Gastrocnemius medialis (tissue), 4 donors: ENCODE data around the gene NFKBIB. TPM values are rescaled to one million over a fixed set of nuclear protein-coding genes. Genes with fewer than 3 reads are reported as not detected.

Experiments
- ATAC-seq, 2 donors: fragments of 150-250 bp; one replicate each; pipeline ENCODE4 v1.9.1; 2016
- DNase-seq, 2 donors: peaks; one replicate each; pipeline ENCODE4 v3.0.0-alpha.2; 2019
- H3K27ac ChIP-seq, 4 donors: fragments of 200-600 bp; sonication (generic); 1 replicate in 1 of 4; 2 replicates in 3 of 4; pipeline ENCODE4 v1.5.1; 2016 to 2018; ENCODE audit warnings: mild to moderate bottlenecking in 2 of 4, moderate library complexity in 1 of 4
- H3K27me3 ChIP-seq, 3 donors: fragments of 200-600 bp; sonication (generic) in 2 of 3; 1 replicate in 1 of 3; 2 replicates in 2 of 3; pipeline versions ENCODE4 v1.5.1 to v1.6.0; 2016 to 2019; ENCODE audit warnings: mild to moderate bottlenecking in 1 of 3, moderate library complexity in 1 of 3
- H3K36me3 ChIP-seq, 2 donors: fragments of 200-600 bp; sonication (generic) in 1 of 2; one replicate each; pipeline ENCODE4 v1.5.1; 2017 to 2018
- H3K4me1 ChIP-seq, 2 donors: fragments of 200-600 bp; sonication (generic) in 1 of 2; one replicate each; pipeline ENCODE4 v1.5.1; 2016 to 2017; ENCODE audit warnings: mild to moderate bottlenecking in 2 of 2
- H3K4me3 ChIP-seq, 4 donors: fragments of 200-600 bp; sonication (generic) in 3 of 4; 1 replicate in 1 of 4; 2 replicates in 3 of 4; pipeline ENCODE4 v1.5.1; 2016 to 2019; ENCODE audit warnings: mild to moderate bottlenecking in 2 of 4
- H3K9me3 ChIP-seq, 3 donors: fragments of 200-600 bp; sonication (generic) in 2 of 3; 1 replicate in 1 of 3; 2 replicates in 2 of 3; pipeline ENCODE4 v1.5.1; 2016 to 2019
- POLR2A ChIP-seq, 2 donors: fragments of 450-650 bp; IDR thresholded peaks; one replicate each; pipeline ENCODE4 v1.6.1; 2017; ENCODE audit warnings: antibody characterized with exemption in 2 of 2, mild to moderate bottlenecking in 2 of 2, moderate library complexity in 2 of 2
- in situ Hi-C, 4 donors: fragments of 200-750 bp; cut with MboI; loops; one replicate each; pipeline versions ENCODE4 v1.15.0 to v1.8.0; 2017; ENCODE audit warnings: low sequenced_read_pairs in 4 of 4
- intact Hi-C: fragments of 100-400 bp; cut with DNase I; formaldehyde crosslinking; loops from one replicate; pipeline ENCODE4 v1.15.1; 2023; ENCODE audit warnings: low total_unique reads
- total RNA-seq, 4 donors: library from RNA; depleted of rRNA; stranded (reverse); fragments of >200 nt; gene quantifications; one replicate each; pipeline versions ENCODE4 v1.1.0 to v1.2.3, GENCODE V29; 2016
- TF ChIP-seq, protein P1 (sequence below), 5 experiments: fragments of 450-650 bp in 3 of 5; fragments of 200-600 bp in 2 of 5; sonication (generic) in 2 of 5; IDR thresholded peaks in 4 of 5; conservative IDR thresholded peaks in 1 of 5; 1 replicate in 4 of 5; 2 replicates in 1 of 5; pipeline ENCODE4 v1.5.1; 2016 to 2019; ENCODE audit warnings: antibody characterized with exemption in 5 of 5, mild to moderate bottlenecking in 3 of 5, moderate library complexity in 3 of 5

Gene NFKBIB
- total RNA-seq, 4 donors from 2014 or later: 32.2 to 63.8 (median 53.6) TPM

DNA sequence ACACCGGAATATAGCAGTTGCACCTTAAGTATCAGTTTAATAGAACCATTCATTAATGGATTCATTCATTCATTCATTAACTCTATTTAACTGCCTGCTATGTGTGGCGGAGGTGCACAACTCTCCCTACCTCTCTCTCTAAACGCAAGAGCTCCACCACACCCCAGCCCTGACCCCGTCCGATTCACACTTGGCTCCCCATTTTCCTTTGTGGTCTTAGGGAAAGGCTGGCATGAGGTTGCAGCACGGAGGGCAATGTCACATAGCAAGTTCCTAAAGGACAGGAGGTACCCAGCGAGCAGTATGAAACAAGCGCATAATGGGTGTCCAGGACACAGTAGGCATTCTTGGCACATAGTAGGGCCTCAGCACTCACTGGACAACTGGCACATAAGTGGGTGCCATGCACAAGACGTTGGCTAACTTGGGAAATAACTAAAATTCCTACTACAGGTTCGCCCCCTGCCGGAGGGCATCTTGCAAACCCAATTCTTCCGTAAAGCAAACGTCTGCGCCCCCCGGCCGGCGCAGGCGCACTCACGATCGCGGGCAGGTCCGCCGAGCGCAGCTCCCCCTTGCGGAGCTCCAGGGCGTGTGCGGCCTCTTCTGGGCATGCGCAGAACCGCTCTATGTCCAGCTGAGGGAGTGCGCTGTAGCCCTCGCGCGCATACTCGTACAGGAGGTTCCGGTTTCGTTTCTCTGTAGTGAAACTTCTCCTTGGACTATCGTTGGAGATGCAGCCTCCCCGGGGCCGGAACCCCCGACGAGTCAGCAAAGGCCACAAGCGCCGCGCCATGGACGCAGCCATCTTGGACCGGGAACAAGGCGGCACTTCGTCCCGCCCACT is 30.4 kb downstream of the NFKBIB start, which contains the start of gene SARS2:
Gene SARS2 (minus strand): TSS at position 835 of the 847 bp plus-strand sequence. CDS start 27 bp downstream, at position 808.
- in situ Hi-C loops: loop anchor here in 1 of 4 donors (10.0 kb wide), 1 partner anchor 525 kb away; the partner anchor contains the start of gene FAM98C
- H3K4me1 ChIP-seq: peaks cover 14 to 17% of the 10 kb centered on the region in 2 donors
- TF ChIP-seq POLR2A (IDR thresholded peaks at IDR 0.05): no peak
- TF ChIP-seq, protein P1, sequence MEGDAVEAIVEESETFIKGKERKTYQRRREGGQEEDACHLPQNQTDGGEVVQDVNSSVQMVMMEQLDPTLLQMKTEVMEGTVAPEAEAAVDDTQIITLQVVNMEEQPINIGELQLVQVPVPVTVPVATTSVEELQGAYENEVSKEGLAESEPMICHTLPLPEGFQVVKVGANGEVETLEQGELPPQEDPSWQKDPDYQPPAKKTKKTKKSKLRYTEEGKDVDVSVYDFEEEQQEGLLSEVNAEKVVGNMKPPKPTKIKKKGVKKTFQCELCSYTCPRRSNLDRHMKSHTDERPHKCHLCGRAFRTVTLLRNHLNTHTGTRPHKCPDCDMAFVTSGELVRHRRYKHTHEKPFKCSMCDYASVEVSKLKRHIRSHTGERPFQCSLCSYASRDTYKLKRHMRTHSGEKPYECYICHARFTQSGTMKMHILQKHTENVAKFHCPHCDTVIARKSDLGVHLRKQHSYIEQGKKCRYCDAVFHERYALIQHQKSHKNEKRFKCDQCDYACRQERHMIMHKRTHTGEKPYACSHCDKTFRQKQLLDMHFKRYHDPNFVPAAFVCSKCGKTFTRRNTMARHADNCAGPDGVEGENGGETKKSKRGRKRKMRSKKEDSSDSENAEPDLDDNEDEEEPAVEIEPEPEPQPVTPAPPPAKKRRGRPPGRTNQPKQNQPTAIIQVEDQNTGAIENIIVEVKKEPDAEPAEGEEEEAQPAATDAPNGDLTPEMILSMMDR (IDR thresholded peaks at IDR 0.05 in 4 of 5, conservative IDR thresholded peaks at IDR 0.05 in 1 of 5): peak; percentile 97 to 100 (median 98)
- intact Hi-C loops: loop anchor here (1.0 to 5.0 kb wide), 5 partner anchors 31 to 594 kb away; partner anchors contain the start of genes ECH1, FAM98C, NFKBIB and SIRT2
- H3K27ac ChIP-seq: peak within 1 kb of the TSS; percentile 81 to 94 (median 88)
- H3K27me3 ChIP-seq: no peaks in the 10 kb centered on the region
- H3K4me3 ChIP-seq: peak within 1 kb of the TSS; percentile 64 to 86 (median 76)
- peak; percentile 87 to 91 for ATAC-seq
- peak; percentile 84 to 86 for DNase-seq
- H3K9me3 ChIP-seq: no peaks in the 10 kb centered on the region
- peaks cover 0 to 18% of the 10 kb centered on the region in 2 donors for H3K36me3 ChIP-seq

DNA sequence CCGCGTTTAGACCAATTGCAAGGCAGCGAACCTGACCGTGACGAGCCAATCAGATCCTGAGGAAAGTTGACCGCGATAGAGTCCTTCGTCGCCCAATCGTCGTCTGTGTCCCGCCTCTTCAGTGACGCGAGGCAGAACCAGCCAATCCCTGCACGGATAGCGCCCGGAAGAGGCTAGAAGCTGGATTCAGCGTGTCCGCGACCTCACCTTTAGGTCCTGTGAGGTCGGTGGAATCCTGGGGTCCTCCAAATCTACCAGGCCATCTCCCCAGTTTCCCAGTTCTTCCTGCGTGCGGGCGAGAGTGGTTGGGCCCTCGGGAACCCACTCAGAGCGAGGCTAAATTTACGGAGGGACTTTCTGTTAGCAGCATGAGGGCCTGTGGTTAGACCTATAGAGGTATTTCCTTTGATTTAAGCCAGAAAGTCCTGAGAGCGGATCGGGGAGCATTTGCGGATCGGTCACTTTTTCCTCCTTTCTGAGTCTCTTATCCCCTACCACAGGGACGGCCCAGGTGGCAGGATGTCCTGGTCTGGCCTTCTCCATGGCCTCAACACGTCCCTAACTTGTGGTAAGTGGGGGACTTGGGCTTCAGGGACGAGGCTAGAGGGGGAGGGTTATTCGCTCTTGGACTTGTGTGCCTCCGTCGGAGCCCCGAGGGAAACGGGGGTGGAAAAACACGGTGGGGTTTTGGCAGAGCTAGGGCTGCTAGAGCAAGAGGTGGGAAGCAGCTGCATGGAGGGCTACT is 31.2 kb downstream of the NFKBIB start, which contains the start of gene MRPS12:
Gene MRPS12 (plus strand): TSS at position 169 of the 745 bp plus-strand sequence. CDS start 351 bp downstream, at position 520.
- H3K4me3 ChIP-seq: peak within 1 kb of the TSS; percentile 64 to 86 (median 76)
- H3K4me1 ChIP-seq: peaks cover 14 to 17% of the 10 kb centered on the region in 2 donors
- DNase-seq (peak; percentile 98 to 99), ATAC-seq (peak; percentile 99)
- no peaks in the 10 kb centered on the region for H3K27me3 ChIP-seq
- in situ Hi-C loops: no loop called here
- intact Hi-C loops: loop anchor here (1.0 to 5.0 kb wide), 5 partner anchors 32 to 595 kb away; partner anchors contain the start of genes ECH1, FAM98C, NFKBIB and SIRT2
- H3K27ac ChIP-seq: peak within 1 kb of the TSS; percentile 81 to 94 (median 88)
- H3K36me3 ChIP-seq: peaks cover 0 to 10% of the 10 kb centered on the region in 2 donors
- TF ChIP-seq, protein P1 (IDR thresholded peaks at IDR 0.05 in 4 of 5, conservative IDR thresholded peaks at IDR 0.05 in 1 of 5): no peak
- TF ChIP-seq POLR2A (IDR thresholded peaks at IDR 0.05): peak; percentile 35 to 71
- H3K9me3 ChIP-seq: no peaks in the 10 kb centered on the region

DNA sequence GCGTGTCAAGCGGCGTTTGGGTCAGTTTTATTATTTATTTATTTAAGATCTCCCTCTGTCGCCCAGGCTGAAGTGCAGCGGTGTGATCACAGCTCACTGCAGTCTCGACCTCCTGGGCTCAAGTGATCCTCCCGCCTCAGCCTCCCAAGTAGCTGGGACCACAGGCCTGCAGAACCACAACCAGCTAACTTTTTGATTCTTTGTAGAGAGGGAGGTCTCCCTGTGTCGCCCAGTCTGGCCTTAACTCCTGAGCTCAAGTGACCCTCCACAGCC is 31.7 kb downstream of the NFKBIB start:
- H3K4me1 ChIP-seq: peaks cover 14 to 17% of the 10 kb centered on the region in 2 donors
- intact Hi-C loops: loop anchor here (2.0 to 5.0 kb wide), 3 partner anchors 99 to 529 kb away; partner anchors contain the start of genes ECH1 and FAM98C
- in situ Hi-C loops: no loop called here
- peak overlapping the region; percentile 64 to 86 (median 76) for H3K4me3 ChIP-seq
- peak overlapping the region; percentile 81 to 94 (median 88) for H3K27ac ChIP-seq
- no peaks in the 10 kb centered on the region for H3K9me3 ChIP-seq
- H3K36me3 ChIP-seq: peaks cover 0 to 9% of the 10 kb centered on the region in 2 donors
- no peaks in the 10 kb centered on the region for H3K27me3 ChIP-seq
- DNase-seq (no peak), ATAC-seq (no peak)
- no peak for TF ChIP-seq POLR2A (IDR thresholded peaks at IDR 0.05)
- TF ChIP-seq, protein P1 (IDR thresholded peaks at IDR 0.05 in 4 of 5, conservative IDR thresholded peaks at IDR 0.05 in 1 of 5): no peak

DNA sequence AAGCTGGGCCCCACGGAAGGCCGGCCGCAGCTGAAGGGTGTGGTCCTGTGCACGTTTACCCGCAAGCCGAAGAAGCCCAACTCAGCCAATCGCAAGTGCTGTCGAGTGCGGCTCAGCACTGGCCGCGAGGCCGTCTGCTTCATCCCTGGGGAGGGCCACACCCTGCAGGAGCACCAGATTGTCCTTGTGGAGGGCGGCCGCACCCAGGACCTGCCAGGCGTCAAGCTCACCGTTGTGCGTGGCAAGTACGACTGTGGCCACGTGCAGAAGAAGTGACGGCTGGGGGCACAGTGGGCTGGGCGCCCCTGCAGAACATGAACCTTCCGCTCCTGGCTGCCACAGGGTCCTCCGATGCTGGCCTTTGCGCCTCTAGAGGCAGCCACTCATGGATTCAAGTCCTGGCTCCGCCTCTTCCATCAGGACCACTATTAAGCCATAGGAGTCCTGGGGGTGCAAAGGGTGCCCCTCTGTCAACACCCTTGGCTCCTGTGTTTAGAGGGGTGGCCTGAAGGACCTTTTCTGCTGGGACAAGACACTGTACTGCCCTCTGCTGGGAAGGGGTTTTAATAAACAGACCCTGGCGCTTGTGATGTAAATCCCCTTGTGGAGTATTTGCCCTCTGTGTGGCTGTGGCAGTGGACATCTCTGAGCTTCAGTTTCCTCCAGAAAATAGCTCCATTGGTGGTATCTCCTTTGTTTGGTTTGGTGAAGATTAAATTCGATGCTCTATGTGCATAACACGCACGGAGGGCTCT is 32.8 kb downstream of the NFKBIB start:
- Histone ChIP-seq H3K27me3 (no peaks in the 10 kb centered on the region), H3K27ac (no peak overlapping the region), H3K4me1 (peaks cover 14 to 17% of the 10 kb centered on the region in 2 donors), H3K9me3 (no peaks in the 10 kb centered on the region), H3K4me3 (no peak overlapping the region), H3K36me3 (peaks cover 0 to 9% of the 10 kb centered on the region in 2 donors)
- DNase-seq (no peak), ATAC-seq (no peak)
- in situ Hi-C loops (no loop called here), intact Hi-C loops (loop anchor here (5.0 kb wide), 2 partner anchors 100 to 530 kb away; partner anchors contain the start of genes ECH1 and FAM98C)
- TF ChIP-seq, protein P1 (IDR thresholded peaks at IDR 0.05 in 4 of 5, conservative IDR thresholded peaks at IDR 0.05 in 1 of 5): peak in 1 of 5 experiments; percentile 19
- no peak for TF ChIP-seq POLR2A (IDR thresholded peaks at IDR 0.05)
